GM18870 (cell line): ENCODE data around the gene ANKRD12.
A peak's percentile ranks its signal among the peaks of the same experiment; 100 is the strongest.

Experiments used
- ATAC-seq: cut with Tn5 transposase; IDR thresholded peaks from one replicate; pipeline ENCODE4 v1.9.1; 2021; ENCODE audit warnings: moderate library complexity; ENCODE audit not compliant: unreplicated experiment

Gene ANKRD12

DNA sequence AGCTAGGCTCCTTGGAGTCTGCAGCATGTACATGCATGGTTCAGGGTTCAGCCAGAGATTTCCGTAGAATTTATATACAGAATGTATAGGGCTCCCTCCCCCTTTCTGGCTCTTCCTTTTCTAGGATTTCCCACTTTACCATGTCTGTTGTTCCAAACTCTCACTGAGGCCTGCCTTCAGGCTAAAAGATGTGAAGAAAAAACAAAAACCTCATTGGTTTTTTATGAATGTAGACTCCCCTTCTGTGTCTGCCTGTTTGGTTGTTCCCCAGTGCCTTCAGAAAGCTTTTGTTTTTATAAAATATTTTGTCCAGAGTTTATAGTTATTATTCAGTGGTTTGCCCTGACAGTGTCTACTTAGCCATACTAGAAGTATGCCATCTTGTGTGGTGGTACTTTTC is 30.5 kb upstream of the ANKRD12 start:
- ATAC-seq, result no peak

DNA sequence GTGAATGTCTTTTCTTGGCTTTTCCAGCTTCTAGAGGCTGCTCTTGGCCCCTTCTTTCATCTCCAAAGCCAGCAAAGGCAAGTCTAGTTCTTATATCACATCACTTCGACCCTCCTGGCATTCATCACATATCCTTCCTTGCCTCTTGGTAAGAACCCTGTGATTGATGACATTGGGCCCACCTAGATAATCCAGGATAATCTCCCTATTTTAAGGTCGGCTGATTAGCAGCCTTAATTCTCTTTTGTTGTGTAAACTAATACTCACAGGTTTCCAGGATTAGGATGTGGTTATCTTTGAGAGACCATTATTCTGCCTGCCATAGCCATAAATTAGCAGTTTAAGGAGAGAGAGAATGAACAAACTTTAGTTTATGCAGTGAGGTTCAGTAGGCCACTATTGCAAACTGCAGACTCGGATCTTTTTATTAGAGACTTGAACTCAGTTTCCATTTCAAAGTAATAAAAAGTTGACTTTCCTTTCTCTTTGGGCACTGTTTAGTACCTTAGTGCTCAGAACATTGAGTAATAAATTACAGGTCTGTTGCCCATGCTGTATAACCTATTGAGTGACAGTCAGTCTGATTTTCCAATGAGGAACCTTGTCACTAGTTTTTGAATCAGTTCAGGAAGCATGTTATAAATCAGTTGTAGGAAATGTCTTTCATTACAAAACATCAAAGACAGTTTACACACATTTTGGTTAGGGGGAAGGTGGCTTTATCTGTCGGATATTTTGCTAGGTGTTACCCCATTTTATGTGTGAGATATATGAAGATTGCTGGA is 29.6 kb upstream of the ANKRD12 start:
- ATAC-seq, result no peak

DNA sequence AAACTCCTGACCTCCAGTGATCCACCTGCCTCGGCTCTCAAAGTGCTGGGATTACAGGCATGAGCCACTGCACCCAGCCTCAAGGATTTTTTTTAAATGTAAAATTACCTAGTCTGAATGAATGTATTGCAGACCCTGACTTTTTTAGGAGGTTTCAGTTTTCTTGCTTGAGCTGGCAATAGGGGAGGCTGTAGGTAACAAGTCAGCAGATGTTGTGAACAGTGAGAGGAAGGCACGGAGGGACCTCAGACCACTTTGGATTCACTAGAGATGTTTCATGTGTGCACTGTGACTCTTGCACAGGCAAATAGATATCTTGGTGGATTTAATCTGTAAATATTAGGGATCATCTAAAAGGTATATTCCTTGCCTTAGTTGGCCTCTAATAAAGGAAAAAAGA is 27.7 kb upstream of the ANKRD12 start:
- no peak for ATAC-seq

DNA sequence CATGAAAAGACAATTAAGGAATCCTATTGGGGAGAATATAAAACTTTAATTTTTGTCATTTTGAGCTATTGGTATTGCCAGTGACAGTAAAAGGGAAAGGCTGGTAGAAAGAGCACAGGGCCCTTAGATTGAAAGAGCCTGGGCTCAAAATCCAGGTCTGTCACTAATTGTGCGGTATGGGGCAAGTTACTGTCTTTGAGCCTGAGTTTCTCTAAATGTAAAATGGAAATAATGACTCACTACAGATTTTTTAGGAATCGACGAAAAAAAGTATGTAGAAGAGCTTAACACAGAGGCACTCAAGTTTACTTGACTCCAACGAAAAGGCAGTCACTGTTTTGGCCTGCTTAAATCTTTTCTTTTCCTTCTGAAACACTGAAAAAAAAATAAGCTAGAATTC is 27.1 kb upstream of the ANKRD12 start:
- no peak for ATAC-seq

DNA sequence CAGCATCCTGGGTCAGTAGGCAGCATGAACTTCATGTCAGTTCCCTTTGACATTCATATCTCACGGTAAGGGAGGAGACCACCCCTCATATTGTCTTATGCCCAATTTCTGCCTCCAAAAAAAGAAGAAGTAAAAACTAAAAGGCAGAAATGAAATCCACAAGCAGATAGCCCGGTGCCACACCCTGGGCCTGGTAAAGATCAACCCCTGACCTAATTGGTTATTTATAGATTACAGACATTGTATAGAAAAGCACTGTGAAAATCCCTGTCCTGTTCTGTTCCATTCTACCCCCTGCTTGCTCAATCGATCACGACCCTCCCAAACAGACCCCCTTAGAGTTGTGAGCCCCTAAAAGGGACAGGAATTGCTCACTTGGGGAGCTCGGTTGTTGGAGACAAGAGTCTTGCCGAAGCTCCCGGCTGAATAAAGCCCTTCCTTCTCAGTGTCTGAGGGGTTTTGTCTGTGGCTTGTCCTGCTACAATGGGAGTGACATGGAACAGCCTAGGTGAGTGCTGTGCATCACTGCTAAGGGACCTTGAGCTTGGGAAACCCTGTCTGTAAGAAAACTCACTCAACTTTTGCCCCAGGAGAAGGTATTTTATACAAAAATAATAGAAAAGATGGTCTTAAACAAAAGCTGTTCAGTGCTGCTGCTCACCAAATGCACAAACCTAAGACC is 23.0 kb upstream of the ANKRD12 start:
- ATAC-seq, result no peak

DNA sequence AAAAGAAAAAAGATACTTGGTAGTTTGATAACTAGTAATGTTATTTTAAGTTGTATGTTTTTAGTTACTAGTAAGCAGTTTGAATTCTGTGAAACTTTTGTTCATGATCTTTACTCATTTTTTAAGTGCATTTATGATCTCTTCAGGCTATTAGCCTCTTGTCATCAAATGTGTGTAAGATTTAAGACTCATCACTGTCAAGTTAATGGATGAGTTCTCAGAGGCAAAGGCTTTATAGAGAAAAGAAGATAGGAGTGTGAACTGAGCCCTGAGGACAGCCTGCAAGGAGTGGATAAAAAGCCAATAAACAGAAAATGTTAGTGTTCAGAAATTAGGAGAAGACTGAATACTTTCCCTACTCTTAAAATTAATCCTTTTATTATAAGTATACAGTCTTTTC is 20.6 kb upstream of the ANKRD12 start:
- ATAC-seq, result no peak

DNA sequence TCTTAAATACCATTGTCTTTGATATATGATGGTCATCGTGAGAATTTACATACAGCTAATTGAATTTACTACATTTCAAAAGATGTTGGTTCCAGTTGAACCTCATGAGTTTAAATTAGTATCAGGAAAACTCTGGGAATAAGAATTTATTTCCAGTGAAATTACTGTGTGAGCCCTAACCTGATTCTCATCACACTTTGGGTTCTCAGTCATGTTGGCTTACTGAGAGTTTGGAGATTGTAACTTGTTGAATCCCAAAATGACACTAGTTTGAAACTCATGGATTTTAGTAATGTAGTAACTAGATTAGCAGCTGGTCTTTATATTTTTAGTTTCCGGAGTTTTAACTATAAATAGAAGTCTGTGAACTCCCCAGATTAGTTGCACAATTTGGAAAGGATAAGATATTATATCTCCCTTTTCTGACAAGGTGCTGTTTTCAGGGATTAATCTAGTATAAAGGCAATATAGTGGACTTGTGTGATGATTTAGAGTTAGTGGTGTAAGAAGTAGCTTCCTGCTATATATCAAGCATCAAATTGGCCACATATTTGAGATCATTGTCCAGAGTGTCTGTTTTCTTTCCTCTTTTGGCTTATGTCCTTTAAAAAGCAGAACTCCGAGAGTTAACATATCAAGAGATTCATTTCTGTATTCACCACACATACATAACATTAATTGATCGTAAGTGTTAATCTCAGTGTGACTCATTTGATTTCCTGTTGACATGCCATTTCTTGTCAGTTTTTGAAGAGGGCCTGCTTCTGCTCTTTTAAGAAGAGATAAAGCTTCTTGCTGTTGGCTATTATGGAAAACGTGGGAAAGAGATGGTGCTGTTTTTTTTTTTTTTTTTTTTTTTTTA is 18.4 kb upstream of the ANKRD12 start:
- no peak for ATAC-seq

DNA sequence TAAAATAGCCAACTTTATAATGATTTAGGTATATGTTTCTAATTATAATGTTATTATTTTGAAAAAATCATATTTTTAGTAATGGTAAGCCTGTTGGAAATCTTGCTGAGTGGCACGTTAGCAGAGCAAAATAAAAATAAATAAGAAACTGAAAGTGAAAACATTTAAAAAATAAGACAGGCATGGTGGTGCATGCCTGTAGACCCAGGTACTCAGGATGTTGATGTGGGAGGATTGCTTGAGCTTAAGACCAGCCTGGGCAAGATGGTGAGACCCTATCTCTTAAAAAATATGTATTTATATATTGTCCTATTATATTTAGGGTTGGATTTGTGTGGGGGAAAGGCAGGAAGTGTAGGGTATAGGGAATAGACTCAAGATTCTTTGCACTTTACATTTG is 15.8 kb upstream of the ANKRD12 start:
- ATAC-seq, result no peak

DNA sequence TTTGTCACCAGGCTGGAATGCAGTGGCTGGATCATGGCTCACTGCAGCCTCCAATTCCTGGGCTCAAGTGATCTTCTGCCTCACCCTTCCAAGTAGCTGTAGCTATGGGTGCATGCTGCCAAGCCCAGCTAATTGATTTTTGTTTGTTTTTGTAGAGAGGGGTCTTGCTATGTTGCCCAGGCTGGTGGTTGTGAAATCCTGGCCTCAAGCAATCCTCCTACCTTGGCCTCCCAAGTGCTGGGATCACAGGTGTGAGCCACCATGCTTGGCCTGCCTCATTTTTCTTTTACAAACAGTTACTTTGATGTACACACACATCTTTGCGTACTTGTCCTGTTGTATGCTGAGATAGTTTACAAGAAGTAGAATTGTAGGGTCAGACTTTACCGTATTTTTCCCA is 13.1 kb upstream of the ANKRD12 start:
- ATAC-seq, result no peak

DNA sequence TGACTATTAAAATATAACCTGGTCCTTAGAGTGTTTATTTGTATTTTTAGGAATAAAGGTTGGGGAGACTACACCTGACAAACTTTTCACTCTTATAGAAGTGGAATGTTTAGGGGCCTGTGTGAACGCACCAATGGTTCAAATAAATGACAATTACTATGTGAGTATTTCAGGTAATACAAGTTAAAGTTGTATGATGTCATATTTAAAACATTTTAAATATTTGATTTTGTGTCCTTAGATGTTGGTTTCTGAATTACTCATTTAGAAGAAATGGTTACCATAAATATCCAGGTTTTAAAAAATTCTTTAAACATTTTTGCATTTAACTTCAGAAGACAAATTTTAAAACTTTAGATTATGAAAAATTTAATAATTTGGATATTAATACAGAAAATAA is 11.8 kb upstream of the ANKRD12 start:
- no peak for ATAC-seq

DNA sequence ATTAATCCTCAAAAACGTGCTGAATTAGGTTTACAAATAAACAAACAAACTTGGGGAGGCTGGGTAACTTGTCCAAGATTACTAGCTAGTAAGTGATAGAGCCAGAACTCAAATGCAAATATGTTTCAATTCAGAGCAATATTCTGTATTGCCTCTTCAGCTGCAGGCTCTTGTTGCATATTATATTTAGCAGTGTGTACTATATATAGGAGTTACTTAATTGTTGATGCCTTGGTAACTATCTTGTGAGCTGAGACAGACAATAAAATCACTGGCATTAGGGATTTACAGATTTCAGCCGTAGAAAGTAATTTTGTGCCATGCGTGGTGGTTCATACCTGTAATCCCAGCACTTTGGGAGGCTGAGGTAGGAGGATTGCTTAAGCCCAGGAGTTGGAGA is 10.2 kb upstream of the ANKRD12 start:
- no peak for ATAC-seq

DNA sequence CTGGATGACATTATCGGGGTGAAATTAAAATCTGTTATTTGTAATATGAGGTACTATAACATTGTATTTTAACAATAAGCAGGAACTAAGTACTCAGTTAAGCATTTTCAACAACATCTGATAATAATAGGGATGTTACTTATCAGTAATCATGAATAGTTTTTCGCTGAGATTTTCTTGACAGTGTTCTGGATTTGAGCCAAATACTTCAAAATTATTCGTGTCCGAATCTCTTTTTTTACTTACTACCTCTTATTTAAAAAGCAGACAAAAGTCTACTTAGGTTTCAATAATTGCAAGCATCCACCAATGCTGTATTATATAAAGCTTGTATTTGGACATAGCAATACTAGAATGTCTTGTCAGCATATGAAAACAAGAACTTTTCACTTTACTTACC is 6.4 kb upstream of the ANKRD12 start:
- no peak for ATAC-seq

DNA sequence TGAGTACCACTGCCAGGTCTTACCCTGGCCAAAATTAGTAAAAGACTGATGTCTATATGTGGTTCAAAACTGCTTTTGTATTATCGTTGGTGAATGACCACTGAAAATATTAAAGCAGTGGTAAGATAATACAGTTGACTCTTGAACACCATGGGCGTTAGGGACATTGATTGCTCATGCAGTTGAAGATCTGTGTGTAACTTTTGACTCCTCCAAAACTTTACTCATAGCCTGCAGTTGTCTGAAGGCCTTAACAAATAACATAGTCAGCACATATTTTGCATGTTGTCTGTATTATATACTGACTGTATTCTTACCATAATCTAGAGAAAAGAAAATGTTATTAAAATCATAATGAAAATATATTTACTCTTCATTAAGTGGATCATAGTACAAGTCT is 5.8 kb upstream of the ANKRD12 start:
- no peak for ATAC-seq

DNA sequence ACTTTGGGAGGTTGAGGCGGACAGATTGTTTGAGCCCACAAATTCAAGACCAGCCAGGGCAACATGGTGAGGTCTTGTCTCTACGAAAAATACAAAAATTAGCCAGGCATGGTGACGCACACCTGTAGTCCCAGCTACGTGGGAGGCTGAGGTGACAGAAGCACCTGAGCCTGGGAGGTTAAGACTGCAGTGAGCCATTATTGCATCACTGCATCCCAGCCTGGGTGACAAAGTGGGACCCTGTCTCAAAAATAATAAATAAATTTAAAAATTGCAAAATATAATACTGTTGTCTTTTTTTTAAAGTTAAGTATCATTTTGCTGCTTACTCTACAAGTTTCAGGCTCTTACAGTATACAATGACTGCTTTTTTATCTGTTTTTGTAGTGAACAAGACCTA is 4.0 kb upstream of the ANKRD12 start:
- ATAC-seq, result no peak

DNA sequence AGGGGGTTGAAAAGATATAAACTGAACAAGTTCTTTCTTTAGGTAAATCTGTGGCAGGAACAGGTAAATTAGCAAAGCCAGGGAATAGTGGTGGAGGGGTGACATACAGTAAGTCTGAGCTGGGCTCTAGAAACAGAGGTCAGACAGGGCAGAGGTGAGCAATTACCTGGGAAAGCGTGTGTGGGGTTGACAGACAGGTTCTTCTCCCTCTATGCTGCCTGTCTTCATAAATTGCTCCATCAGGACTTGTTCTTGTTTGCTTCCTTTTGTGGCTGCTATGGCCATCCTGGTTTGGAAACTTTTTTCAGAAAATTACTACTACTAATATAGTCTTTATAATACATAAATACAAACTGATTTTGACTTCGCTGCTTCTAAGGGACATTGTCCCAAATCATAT is 3.4 kb upstream of the ANKRD12 start:
- no peak for ATAC-seq

DNA sequence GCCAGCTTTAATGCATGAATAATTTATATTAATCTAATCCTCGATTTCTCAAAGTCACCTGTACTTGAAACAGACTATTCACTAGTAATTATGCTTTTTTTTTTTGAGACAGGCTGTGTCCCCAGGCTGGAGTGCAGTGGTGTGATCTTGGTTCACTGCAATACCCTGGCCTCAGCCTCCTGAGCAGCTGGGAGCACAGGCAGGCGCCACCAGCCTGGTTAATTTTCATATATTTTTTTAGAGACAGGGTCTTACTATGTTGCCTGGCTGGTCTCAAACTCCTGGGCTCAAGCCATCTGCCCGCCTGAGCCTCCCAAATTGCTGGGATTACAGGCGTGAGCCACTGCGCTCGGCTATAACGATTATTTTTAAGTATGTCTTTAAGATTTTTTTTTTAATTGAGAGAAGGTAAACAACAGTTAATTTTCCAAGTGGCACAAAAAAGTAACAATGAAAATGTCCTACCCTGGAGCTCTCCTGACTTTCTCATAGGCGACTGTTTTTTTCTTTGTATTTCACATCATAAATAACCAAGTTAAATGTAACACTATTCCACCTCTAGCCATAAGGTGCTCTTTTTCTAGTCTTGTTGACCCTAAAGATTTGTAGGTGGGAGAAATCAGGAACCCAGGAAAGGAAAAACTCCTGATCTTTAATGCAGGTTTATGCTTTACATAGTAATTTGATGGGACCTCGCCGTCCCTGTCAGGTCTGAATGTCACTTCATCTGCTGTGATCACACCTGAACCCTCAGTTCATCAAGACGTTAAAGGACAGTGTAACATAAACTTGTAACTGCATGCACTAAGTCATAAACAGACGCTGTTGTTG is 1.3 kb upstream of the ANKRD12 start:
- ATAC-seq, result no peak

DNA sequence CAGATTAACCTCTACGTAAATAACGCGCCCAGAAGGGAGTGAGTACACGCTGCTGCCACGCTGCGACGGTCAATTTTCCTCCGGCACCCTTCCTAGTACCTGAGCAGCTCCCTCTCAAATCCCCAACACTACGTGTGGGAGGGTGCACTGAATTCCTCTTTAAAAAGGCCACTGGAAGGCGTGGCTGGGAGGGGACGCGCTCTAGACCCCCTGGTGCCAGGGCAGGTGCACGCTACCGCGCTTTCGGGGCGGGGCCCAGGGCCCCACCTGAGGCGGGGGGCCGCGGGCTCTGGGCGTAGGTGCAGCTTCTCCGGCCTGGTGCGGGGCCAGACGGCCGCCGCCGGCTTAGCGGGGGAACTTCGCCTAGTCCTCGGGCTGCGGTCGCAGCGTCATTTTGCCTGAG is 668 bp upstream of the ANKRD12 start:
- peak; percentile 20 for ATAC-seq

DNA sequence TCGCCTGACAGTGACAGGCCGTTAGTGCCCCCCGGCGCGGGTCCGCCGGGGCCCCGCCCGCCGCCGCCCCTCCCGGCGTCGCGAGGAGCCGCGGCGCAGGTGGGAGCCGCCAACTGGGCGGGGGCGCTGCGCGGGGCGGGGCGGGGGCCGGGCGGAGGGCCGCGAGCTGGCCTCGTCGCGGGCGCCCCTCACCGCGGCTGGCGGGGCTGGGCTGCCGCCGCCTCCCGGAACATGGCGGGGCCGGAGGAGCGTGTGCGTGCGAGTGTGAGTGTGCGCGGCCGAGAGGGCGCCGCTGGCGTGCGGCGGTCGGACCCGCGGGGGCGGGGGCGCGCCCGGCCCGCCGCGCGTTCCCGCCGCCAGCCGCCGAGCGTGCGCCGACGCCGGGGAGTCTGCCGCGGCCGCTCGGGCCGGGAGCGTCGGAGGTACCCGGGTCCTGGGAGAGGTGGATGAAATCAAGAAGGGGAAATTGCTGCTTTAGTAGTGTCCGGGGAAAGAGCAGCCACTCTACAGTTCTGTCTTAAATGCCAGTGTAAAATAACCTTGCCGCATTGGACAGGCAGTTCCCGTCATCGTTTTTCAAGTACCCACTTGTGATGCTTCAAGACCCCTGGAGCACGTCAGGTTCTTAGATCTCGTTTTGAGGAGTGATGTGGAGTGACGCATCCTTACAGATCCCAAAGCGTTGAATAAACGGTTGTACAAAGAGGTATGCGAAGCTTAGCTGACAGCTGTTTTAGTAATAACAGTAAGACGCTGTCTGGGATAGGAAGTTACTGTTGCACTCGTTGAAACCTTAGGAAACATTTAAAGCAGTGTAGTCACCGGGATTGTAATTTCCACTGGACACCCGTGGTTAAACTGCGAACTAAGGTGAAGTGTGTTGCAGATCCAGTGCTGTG is 836 bp downstream of the ANKRD12 start:
- peak; percentile 11 for ATAC-seq

DNA sequence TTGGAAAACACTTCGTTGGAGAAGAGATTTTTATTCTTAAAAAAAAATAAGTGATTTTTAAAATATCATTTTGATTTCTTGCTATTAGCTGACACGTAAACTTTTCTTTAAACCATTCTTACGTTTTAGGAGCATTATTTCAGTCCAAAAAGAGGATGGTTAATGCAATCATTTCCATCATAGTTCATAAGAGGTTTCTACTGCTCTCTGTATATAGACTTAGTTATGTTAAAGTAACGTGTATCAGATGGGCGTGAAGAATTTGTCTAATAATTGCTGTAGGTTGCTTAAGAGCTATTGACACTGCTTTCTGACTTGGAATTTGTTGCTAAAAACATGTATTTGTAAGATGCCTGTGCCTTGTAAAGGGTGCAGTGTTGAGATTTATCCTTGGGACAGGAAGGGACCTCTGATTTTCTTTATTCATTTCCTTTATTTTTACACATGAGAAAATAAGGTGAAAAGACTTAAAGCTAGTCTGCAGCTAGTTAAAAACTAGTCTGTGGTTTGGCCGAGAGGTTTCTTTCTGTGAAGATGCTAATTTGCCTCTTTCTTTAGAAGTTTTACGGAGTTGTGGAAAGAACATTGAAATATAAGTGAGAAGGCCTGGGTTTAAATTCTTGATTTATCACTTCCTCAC is 2.9 kb downstream of the ANKRD12 start:
- no peak for ATAC-seq
